KMS-11 (cell line): ENCODE results near the gene FAM209B.

Experiments
- H2AFZ ChIP-seq: fragments of 200-600 bp; sonication (generic); 2 replicates; pipeline ENCODE4 v1.6.1; 2016; ENCODE audit warnings: antibody characterized with exemption, mixed run types, low read depth
- H3K27ac ChIP-seq: fragments of 200-600 bp; sonication (generic); 2 replicates; pipeline ENCODE4 v1.6.1; 2016; ENCODE audit warnings: mild to moderate bottlenecking, mixed run types
- H3K27me3 ChIP-seq: fragments of 200-600 bp; sonication (generic); 2 replicates; pipeline ENCODE4 v1.6.1; 2017; ENCODE audit warnings: mild to moderate bottlenecking, low read depth, mixed run types, moderate library complexity; ENCODE audit not compliant: insufficient read depth
- H3K36me3 ChIP-seq: fragments of 200-600 bp; sonication (generic); 2 replicates; pipeline ENCODE4 v1.6.1; 2017; ENCODE audit warnings: mild to moderate bottlenecking, mixed run types; ENCODE audit not compliant: insufficient read depth
- H3K4me1 ChIP-seq: fragments of 200-600 bp; sonication (generic); 2 replicates; pipeline ENCODE4 v1.6.1; 2016; ENCODE audit warnings: mild to moderate bottlenecking, low read depth, mixed run types; ENCODE audit not compliant: poor library complexity, severe bottlenecking
- H3K4me2 ChIP-seq: fragments of 200-600 bp; sonication (generic); 2 replicates; pipeline ENCODE4 v1.7.0; 2016; ENCODE audit warnings: mild to moderate bottlenecking, mixed run types
- H3K4me3 ChIP-seq: fragments of 200-600 bp; sonication (generic); IDR thresholded peaks from 2 replicates; pipeline ENCODE4 v1.6.1; 2017; ENCODE audit warnings: low read depth, low read length, mixed read lengths; ENCODE audit not compliant: insufficient read depth
- H3K79me2 ChIP-seq: fragments of 200-600 bp; sonication (generic); 2 replicates; pipeline ENCODE4 v1.6.1; 2016; ENCODE audit warnings: low read depth, mixed run types; ENCODE audit not compliant: insufficient read depth
- H3K9ac ChIP-seq: fragments of 200-600 bp; sonication (generic); 2 replicates; pipeline ENCODE4 v1.6.1; 2016; ENCODE audit warnings: mild to moderate bottlenecking, mixed run types
- H4K20me1 ChIP-seq: fragments of 200-600 bp; sonication (generic); 2 replicates; pipeline ENCODE4 v1.6.1; 2016; ENCODE audit warnings: mild to moderate bottlenecking, mixed run types; ENCODE audit not compliant: insufficient read depth
- CTCF ChIP-seq: fragments of 200-600 bp; sonication (generic); conservative IDR thresholded peaks from 2 replicates; pipeline ENCODE4 v1.6.1; 2017; ENCODE audit warnings: low read depth, mild to moderate bottlenecking, antibody characterized with exemption, low read length, moderate library complexity, mixed read lengths

The FAM209B gene

GRCh38 chr20:56503916-56504315 is 29.1 kb upstream of the FAM209B start:
- Histone ChIP-seq H3K4me2 (no peak overlapping the region), H3K36me3 (no peaks in the 10 kb centered on the region; the same call in 1 of the 2 replicates), H3K79me2 (no peaks in the 10 kb centered on the region), H3K9ac (no peak overlapping the region), H4K20me1 (no peaks in the 10 kb centered on the region), H3K4me1 (no peaks in the 10 kb centered on the region), H2AFZ (no peak overlapping the region), H3K4me3 (no peak overlapping the region), H3K27me3 (no peaks in the 10 kb centered on the region), H3K27ac (no peak overlapping the region)
- TF ChIP-seq CTCF, result no peak

DNA sequence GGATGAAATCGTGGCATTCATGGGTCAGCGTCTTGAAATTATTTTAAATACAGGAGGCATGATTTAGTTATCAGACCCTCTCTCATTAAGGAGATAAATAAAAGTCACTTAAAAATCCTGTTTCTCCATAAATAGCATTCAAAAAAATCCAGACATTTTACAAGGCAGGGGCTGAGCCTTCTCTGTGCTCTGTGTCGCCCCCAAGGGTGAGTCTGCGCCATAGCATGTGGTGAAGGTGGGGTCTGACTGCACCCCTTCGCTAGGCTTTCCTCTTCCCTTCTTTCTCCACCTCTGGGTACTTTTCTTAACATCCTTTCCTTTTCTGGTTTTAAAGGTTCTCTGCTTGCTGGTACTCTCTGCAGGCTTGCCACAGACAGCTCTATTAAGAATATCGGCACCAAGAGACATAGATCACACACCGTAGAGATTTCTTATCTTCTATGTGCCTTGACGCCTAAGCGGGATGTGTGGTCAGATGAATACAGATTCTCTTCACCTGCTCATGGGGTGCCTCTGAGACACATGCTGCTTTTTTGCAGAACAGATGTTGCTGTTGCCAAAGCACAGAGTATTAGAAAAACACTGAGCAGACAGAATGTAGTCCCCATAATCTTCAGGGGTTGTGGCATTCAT is 28.6 kb upstream of the FAM209B start:
- Histone ChIP-seq H3K79me2 (no peaks in the 10 kb centered on the region), H3K27me3 (no peaks in the 10 kb centered on the region), H3K27ac (no peak overlapping the region), H3K36me3 (no peaks in the 10 kb centered on the region; the same call in 1 of the 2 replicates), H3K4me3 (no peak overlapping the region), H3K9ac (no peak overlapping the region), H4K20me1 (no peaks in the 10 kb centered on the region), H3K4me2 (no peak overlapping the region), H3K4me1 (no peaks in the 10 kb centered on the region), H2AFZ (no peak overlapping the region)
- TF ChIP-seq CTCF, result peak; percentile 65

- Histone ChIP-seq H3K27me3 (no peaks in the 10 kb centered on the region), H2AFZ (no peak overlapping the region), H3K36me3 (no peaks in the 10 kb centered on the region), H3K9ac (no peak overlapping the region), H3K4me2 (no peak overlapping the region), H4K20me1 (no peaks in the 10 kb centered on the region), H3K79me2 (no peaks in the 10 kb centered on the region), H3K27ac (no peak overlapping the region), H3K4me1 (no peaks in the 10 kb centered on the region), H3K4me3 (no peak overlapping the region)
- no peak for TF ChIP-seq CTCF
Measured at GRCh38 chr20:56506103-56506502, 26.9 kb upstream of the FAM209B start.

DNA sequence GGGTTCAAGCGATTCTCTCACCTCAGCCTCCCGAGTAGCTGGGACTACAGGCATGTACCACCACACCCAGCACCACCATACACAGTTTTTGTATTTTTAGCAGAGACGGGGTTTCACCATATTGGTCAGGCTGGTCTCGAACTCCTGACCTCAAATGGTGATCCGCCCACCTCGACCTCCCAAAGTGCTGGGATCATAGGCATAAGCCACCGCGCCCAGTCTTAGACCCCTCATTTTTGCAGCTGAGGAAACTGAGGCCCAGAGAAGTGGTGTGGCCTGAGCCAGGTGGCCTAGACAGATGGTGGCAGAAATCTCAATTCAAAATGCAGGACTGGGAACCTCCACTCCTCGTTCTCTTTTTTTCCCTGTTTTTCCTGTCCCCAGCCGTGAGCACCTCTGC is 21.1 kb upstream of the FAM209B start:
- Histone ChIP-seq H3K4me2 (no peak overlapping the region), H3K4me3 (no peak overlapping the region), H3K9ac (no peak overlapping the region), H3K27me3 (no peaks in the 10 kb centered on the region), H3K27ac (no peak overlapping the region), H4K20me1 (no peaks in the 10 kb centered on the region), H3K79me2 (no peaks in the 10 kb centered on the region), H3K4me1 (no peaks in the 10 kb centered on the region), H2AFZ (no peak overlapping the region), H3K36me3 (no peaks in the 10 kb centered on the region)
- TF ChIP-seq CTCF, result no peak
